Gastrocnemius medialis (tissue), 4 donors: ENCODE results near the gene CCDC57. TPM values are rescaled to one million over a fixed set of nuclear protein-coding genes. Genes with fewer than 3 reads are reported as not detected.

ENCODE experiments used
- ATAC-seq, 2 donors: fragments of 150-250 bp; one replicate each; pipeline ENCODE4 v1.9.1; 2016
- DNase-seq, 2 donors: peaks; one replicate each; pipeline ENCODE4 v3.0.0-alpha.2; 2019
- H3K27ac ChIP-seq, 4 donors: fragments of 200-600 bp; sonication (generic); 1 replicate in 1 of 4; 2 replicates in 3 of 4; pipeline ENCODE4 v1.5.1; 2016 to 2018; ENCODE audit warnings: mild to moderate bottlenecking in 2 of 4, moderate library complexity in 1 of 4
- H3K27me3 ChIP-seq, 3 donors: fragments of 200-600 bp; sonication (generic) in 2 of 3; 1 replicate in 1 of 3; 2 replicates in 2 of 3; pipeline versions ENCODE4 v1.5.1 to v1.6.0; 2016 to 2019; ENCODE audit warnings: mild to moderate bottlenecking in 1 of 3, moderate library complexity in 1 of 3
- H3K36me3 ChIP-seq, 2 donors: fragments of 200-600 bp; sonication (generic) in 1 of 2; one replicate each; pipeline ENCODE4 v1.5.1; 2017 to 2018
- H3K4me1 ChIP-seq, 2 donors: fragments of 200-600 bp; sonication (generic) in 1 of 2; one replicate each; pipeline ENCODE4 v1.5.1; 2016 to 2017; ENCODE audit warnings: mild to moderate bottlenecking in 2 of 2
- H3K4me3 ChIP-seq, 4 donors: fragments of 200-600 bp; sonication (generic) in 3 of 4; 1 replicate in 1 of 4; 2 replicates in 3 of 4; pipeline ENCODE4 v1.5.1; 2016 to 2019; ENCODE audit warnings: mild to moderate bottlenecking in 2 of 4
- H3K9me3 ChIP-seq, 3 donors: fragments of 200-600 bp; sonication (generic) in 2 of 3; 1 replicate in 1 of 3; 2 replicates in 2 of 3; pipeline ENCODE4 v1.5.1; 2016 to 2019
- CTCF ChIP-seq, 5 experiments: fragments of 450-650 bp in 3 of 5; fragments of 200-600 bp in 2 of 5; sonication (generic) in 2 of 5; IDR thresholded peaks in 4 of 5; conservative IDR thresholded peaks in 1 of 5; 1 replicate in 4 of 5; 2 replicates in 1 of 5; pipeline ENCODE4 v1.5.1; 2016 to 2019; ENCODE audit warnings: antibody characterized with exemption in 5 of 5, mild to moderate bottlenecking in 3 of 5, moderate library complexity in 3 of 5
- POLR2A ChIP-seq, 2 donors: fragments of 450-650 bp; IDR thresholded peaks; one replicate each; pipeline ENCODE4 v1.6.1; 2017; ENCODE audit warnings: antibody characterized with exemption in 2 of 2, mild to moderate bottlenecking in 2 of 2, moderate library complexity in 2 of 2
- in situ Hi-C, 4 donors: fragments of 200-750 bp; cut with MboI; loops; one replicate each; pipeline versions ENCODE4 v1.15.0 to v1.8.0; 2017; ENCODE audit warnings: low sequenced_read_pairs in 4 of 4
- intact Hi-C: fragments of 100-400 bp; cut with DNase I; formaldehyde crosslinking; loops from one replicate; pipeline ENCODE4 v1.15.1; 2023; ENCODE audit warnings: low total_unique reads
- total RNA-seq, 4 donors: library from RNA; depleted of rRNA; stranded (reverse); fragments of >200 nt; gene quantifications; one replicate each; pipeline versions ENCODE4 v1.1.0 to v1.2.3, GENCODE V29; 2016

Gene CCDC57
- total RNA-seq, 4 donors from 2014 or later, result 3.7 to 11.3 (median 5.1) TPM

- Histone ChIP-seq H3K9me3 (no peaks in the 10 kb centered on the region), H3K27me3 (no peaks in the 10 kb centered on the region), H3K27ac (no peak overlapping the region), H3K4me3 (no peak overlapping the region), H3K36me3 (peaks cover 0 to 99% of the 10 kb centered on the region in 2 donors), H3K4me1 (no peaks in the 10 kb centered on the region)
- no peak for ATAC-seq
- no peak for DNase-seq
- in situ Hi-C loops (no loop called here), intact Hi-C loops (no loop called here)
- TF ChIP-seq POLR2A (IDR thresholded peaks at IDR 0.05), result no peak
- no peak for TF ChIP-seq CTCF (IDR thresholded peaks at IDR 0.05 in 4 of 5, conservative IDR thresholded peaks at IDR 0.05 in 1 of 5)
Measured at GRCh38 chr17:82089723-82090548, 122.7 kb downstream of the CCDC57 start.

GRCh38 chr17:82088838-82089722 lies 123.6 kb downstream of the CCDC57 start:
- H3K9me3 ChIP-seq, result no peaks in the 10 kb centered on the region
- no peak overlapping the region for H3K27ac ChIP-seq
- TF ChIP-seq POLR2A (IDR thresholded peaks at IDR 0.05) (no peak), CTCF (IDR thresholded peaks at IDR 0.05 in 4 of 5, conservative IDR thresholded peaks at IDR 0.05 in 1 of 5) (no peak)
- DNase-seq, result no peak
- no peak for ATAC-seq
- H3K36me3 ChIP-seq, result peaks cover 0 to 100% of the 10 kb centered on the region in 2 donors
- in situ Hi-C loops, result no loop called here
- intact Hi-C loops, result no loop called here
- H3K4me3 ChIP-seq, result no peak overlapping the region
- no peaks in the 10 kb centered on the region for H3K27me3 ChIP-seq
- H3K4me1 ChIP-seq, result no peaks in the 10 kb centered on the region

- Histone ChIP-seq H3K9me3 (no peaks in the 10 kb centered on the region), H3K27me3 (no peaks in the 10 kb centered on the region), H3K4me3 (no peak overlapping the region), H3K4me1 (no peaks in the 10 kb centered on the region), H3K36me3 (peaks cover 0 to 98% of the 10 kb centered on the region in 2 donors), H3K27ac (no peak overlapping the region)
- no peak for DNase-seq
- intact Hi-C loops (no loop called here), in situ Hi-C loops (no loop called here)
- no peak for ATAC-seq
- no peak for TF ChIP-seq CTCF (IDR thresholded peaks at IDR 0.05 in 4 of 5, conservative IDR thresholded peaks at IDR 0.05 in 1 of 5)
- TF ChIP-seq POLR2A (IDR thresholded peaks at IDR 0.05), result no peak
Measured at GRCh38 chr17:82087961-82088837, 124.4 kb downstream of the CCDC57 start.
